Breast epithelium (tissue), 4 donors: ENCODE results near the gene RAD51AP2. TPM values are rescaled to one million over a fixed set of nuclear protein-coding genes. Genes with fewer than 3 reads are reported as not detected.

Experiments used
- DNase-seq, 2 donors: peaks; one replicate each; pipeline ENCODE4 v3.0.0-alpha.2; 2019; ENCODE audit warnings: low spot score in 2 of 2
- H3K27ac ChIP-seq, 2 donors: fragments of 200-600 bp; sonication (generic) in 1 of 2; one replicate each; pipeline ENCODE4 v1.5.1; 2016 to 2019; ENCODE audit warnings: mild to moderate bottlenecking in 1 of 2
- H3K27me3 ChIP-seq, 2 donors: fragments of 200-600 bp; sonication (generic) in 1 of 2; one replicate each; pipeline versions ENCODE4 v1.5.1 to v1.6.0; 2017 to 2019; ENCODE audit warnings: control low read depth in 1 of 2, mild to moderate bottlenecking in 1 of 2
- H3K36me3 ChIP-seq: fragments of 200-600 bp; one replicate; pipeline ENCODE4 v1.5.1; 2019
- H3K4me1 ChIP-seq, 2 donors: fragments of 200-600 bp; sonication (generic); one replicate each; pipeline ENCODE4 v1.5.1; 2016 to 2019; ENCODE audit warnings: control low read depth in 1 of 2
- H3K4me3 ChIP-seq, 3 donors: fragments of 200-600 bp; sonication (generic); 1 replicate in 2 of 3; 2 replicates in 1 of 3; pipeline ENCODE4 v1.5.1; 2016 to 2019; ENCODE audit warnings: mild to moderate bottlenecking in 3 of 3, moderate library complexity in 2 of 3
- H3K9me3 ChIP-seq, 2 donors: fragments of 200-600 bp; sonication (generic) in 1 of 2; one replicate each; pipeline ENCODE4 v1.5.1; 2016 to 2019; ENCODE audit warnings: control low read depth in 1 of 2
- CTCF ChIP-seq, 3 donors: fragments of 450-650 bp; IDR thresholded peaks; one replicate each; pipeline ENCODE4 v1.5.1; 2016 to 2017; ENCODE audit warnings: antibody characterized with exemption in 3 of 3, mild to moderate bottlenecking in 3 of 3, moderate library complexity in 3 of 3
- POLR2A ChIP-seq: fragments of 450-650 bp; IDR thresholded peaks from one replicate; pipeline ENCODE4 v1.6.1; 2016; ENCODE audit warnings: antibody characterized with exemption, mild to moderate bottlenecking, moderate library complexity
- POLR2AphosphoS5 ChIP-seq, 3 donors: sonication (generic); formaldehyde crosslinking; IDR thresholded peaks; one replicate each; pipeline ENCODE4 v1.6.1; 2017; ENCODE audit warnings: antibody characterized with exemption in 3 of 3
- intact Hi-C: fragments of 100-400 bp; cut with DNase I; formaldehyde crosslinking; loops from one replicate; pipeline ENCODE4 v1.15.1; 2023; ENCODE audit warnings: low total_unique reads
- total RNA-seq, 3 donors: library from RNA; depleted of rRNA; stranded (reverse); fragments of >200 nt; gene quantifications; one replicate each; pipeline ENCODE4 v1.1.0, GENCODE V29; 2016

RAD51AP2 gene
- total RNA-seq, 3 donors from 2014 or later, result under 0.01 to 0.29 (median 0.16) TPM

GRCh38 chr2:17545680-17546613, 27.7 kb upstream of the RAD51AP2 start:
- no peak for DNase-seq
- Histone ChIP-seq H3K27me3 (peaks cover 0 to 4% of the 10 kb centered on the region in 2 donors), H3K4me3 (no peak overlapping the region), H3K4me1 (no peaks in the 10 kb centered on the region), H3K9me3 (no peaks in the 10 kb centered on the region), H3K36me3 (no peaks in the 10 kb centered on the region), H3K27ac (no peak overlapping the region)
- TF ChIP-seq CTCF (IDR thresholded peaks at IDR 0.05) (no peak), POLR2A (no peak), POLR2AphosphoS5 (IDR thresholded peaks at IDR 0.05) (no peak)
- intact Hi-C loops, result no loop called here

GRCh38 chr2:17544256-17544655, 26.0 kb upstream of the RAD51AP2 start:
- Histone ChIP-seq H3K27ac (peak overlapping the region in 1 of 2 donors; percentile 27), H3K4me3 (no peak overlapping the region), H3K4me1 (no peaks in the 10 kb centered on the region), H3K36me3 (no peaks in the 10 kb centered on the region), H3K27me3 (peaks cover 0 to 7% of the 10 kb centered on the region in 2 donors), H3K9me3 (no peaks in the 10 kb centered on the region)
- TF ChIP-seq POLR2AphosphoS5 (IDR thresholded peaks at IDR 0.05), result no peak
- TF ChIP-seq CTCF (IDR thresholded peaks at IDR 0.05), result no peak
- no peak for TF ChIP-seq POLR2A
- intact Hi-C loops, result no loop called here
- DNase-seq, result no peak

DNA sequence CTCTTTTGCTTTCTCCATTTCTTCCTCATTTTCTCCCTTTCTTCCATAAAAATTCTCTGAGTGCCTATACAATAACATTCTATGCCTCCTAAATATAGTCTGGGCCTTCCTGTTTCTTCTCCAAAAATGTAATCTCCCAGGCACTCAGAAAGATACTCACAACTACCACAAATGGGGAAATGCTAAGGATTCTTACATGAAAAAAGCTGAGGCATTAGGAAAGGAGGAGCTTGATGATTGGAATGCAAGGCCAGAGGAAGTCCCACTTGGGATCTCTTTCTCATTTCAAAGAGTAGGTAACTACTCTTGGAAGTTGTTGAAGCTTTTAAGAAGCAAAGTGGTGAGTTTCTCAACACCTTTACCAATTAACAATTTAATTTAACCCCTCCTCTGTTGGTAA, 25.6 kb upstream of the RAD51AP2 start:
- TF ChIP-seq POLR2A, result no peak
- TF ChIP-seq POLR2AphosphoS5 (IDR thresholded peaks at IDR 0.05), result no peak
- no peak for TF ChIP-seq CTCF (IDR thresholded peaks at IDR 0.05)
- H3K4me3 ChIP-seq, result peak overlapping the region in 1 of 3 donors; percentile 1
- H3K27me3 ChIP-seq, result peaks cover 0 to 7% of the 10 kb centered on the region in 2 donors
- no peaks in the 10 kb centered on the region for H3K9me3 ChIP-seq
- no peak for DNase-seq
- intact Hi-C loops, result no loop called here
- H3K4me1 ChIP-seq, result no peaks in the 10 kb centered on the region
- H3K27ac ChIP-seq, result peak overlapping the region in 1 of 2 donors; percentile 27
- H3K36me3 ChIP-seq, result no peaks in the 10 kb centered on the region

DNA sequence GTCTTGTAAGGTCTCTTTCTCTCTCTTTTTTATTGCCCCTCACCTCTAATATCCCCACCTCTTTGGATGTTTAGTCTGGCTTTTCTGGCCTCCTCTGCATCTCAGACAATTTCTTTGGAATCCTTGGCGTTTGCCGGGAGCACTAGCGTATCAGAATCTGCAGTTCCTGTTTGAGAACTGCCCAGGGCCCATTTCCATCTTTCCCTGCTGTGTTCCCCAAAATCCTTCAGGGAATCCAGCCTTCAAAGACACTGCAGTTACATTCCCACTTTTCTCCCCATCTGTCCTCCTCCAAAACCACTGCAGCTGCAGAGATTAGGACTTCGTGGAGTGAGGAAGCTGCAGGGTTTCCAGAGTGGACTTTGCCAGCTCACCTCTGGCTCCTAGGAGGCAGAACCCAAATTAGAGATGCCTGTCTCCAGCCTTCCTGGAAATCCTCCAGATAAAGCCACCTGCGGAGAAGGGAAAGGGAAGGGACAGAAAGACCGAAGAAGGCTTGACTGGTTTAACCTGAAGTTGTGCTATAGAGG, 25.0 kb upstream of the RAD51AP2 start:
- H3K27ac ChIP-seq, result peak overlapping the region in 1 of 2 donors; percentile 6
- no peak for TF ChIP-seq CTCF (IDR thresholded peaks at IDR 0.05)
- no peak for TF ChIP-seq POLR2A
- no peak for TF ChIP-seq POLR2AphosphoS5 (IDR thresholded peaks at IDR 0.05)
- no peaks in the 10 kb centered on the region for H3K36me3 ChIP-seq
- DNase-seq, result no peak
- no peaks in the 10 kb centered on the region for H3K4me1 ChIP-seq
- H3K4me3 ChIP-seq, result peak overlapping the region in 2 of 3 donors; percentile 1 to 23
- intact Hi-C loops, result no loop called here
- no peaks in the 10 kb centered on the region for H3K9me3 ChIP-seq
- H3K27me3 ChIP-seq, result peaks cover 0 to 7% of the 10 kb centered on the region in 2 donors

- TF ChIP-seq POLR2AphosphoS5 (IDR thresholded peaks at IDR 0.05) (no peak), POLR2A (no peak), CTCF (IDR thresholded peaks at IDR 0.05) (no peak)
- Histone ChIP-seq H3K27me3 (peaks cover 0 to 7% of the 10 kb centered on the region in 2 donors), H3K36me3 (no peaks in the 10 kb centered on the region), H3K4me1 (no peaks in the 10 kb centered on the region), H3K4me3 (peak overlapping the region in 1 of 3 donors; percentile 60), H3K9me3 (no peaks in the 10 kb centered on the region), H3K27ac (peak overlapping the region in 1 of 2 donors; percentile 6)
- no peak for DNase-seq
- intact Hi-C loops, result no loop called here
Observed at GRCh38 chr2:17542471-17542870, 24.2 kb upstream of the RAD51AP2 start.
